CD14-positive monocyte (primary cell): ENCODE data around the gene PDIA5. TPM values are rescaled to one million over a fixed set of nuclear protein-coding genes. Genes with fewer than 3 reads are reported as not detected.

Source experiments
- DNase-seq, 3 donors: peaks; one replicate each; pipeline ENCODE4 v3.0.0-alpha.2; 2011 to 2022
- H2AFZ ChIP-seq: 2 replicates; pipeline ENCODE4 v1.6.0; 2012; ENCODE audit warnings: mild to moderate bottlenecking, low read depth, low read length, inconsistent platforms; ENCODE audit not compliant: insufficient read depth, poor library complexity, severe bottlenecking
- H3K27ac ChIP-seq, 2 donors: 1 replicate in 1 of 2; 2 replicates in 1 of 2; pipeline ENCODE4 v1.5.1; 2012 to 2013; ENCODE audit warnings: low read length in 2 of 2, control low read depth in 1 of 2, inconsistent platforms in 1 of 2, low read depth in 1 of 2, mild to moderate bottlenecking in 1 of 2
- H3K27me3 ChIP-seq, 2 donors: one replicate each; pipeline versions ENCODE4 v1.6.0 to v1.6.1; 2011 to 2013; ENCODE audit warnings: low read length in 2 of 2; ENCODE audit not compliant: control insufficient read depth in 2 of 2, insufficient read depth in 2 of 2
- H3K36me3 ChIP-seq, 2 donors: replicated peaks in 1 of 2; 1 replicate in 1 of 2; 2 replicates in 1 of 2; pipeline versions ENCODE4 v1.5.1 to v1.6.1; 2012 to 2013; ENCODE audit warnings: low read length in 2 of 2, control low read depth in 1 of 2, inconsistent platforms in 1 of 2, mild to moderate bottlenecking in 1 of 2; ENCODE audit not compliant: insufficient read depth in 2 of 2, control insufficient read depth in 1 of 2
- H3K4me1 ChIP-seq, 2 donors: 1 replicate in 1 of 2; 2 replicates in 1 of 2; pipeline versions ENCODE4 v1.5.1 to v1.6.1; 2012 to 2013; ENCODE audit warnings: low read length in 2 of 2, control low read depth in 1 of 2, inconsistent platforms in 1 of 2, mild to moderate bottlenecking in 1 of 2, moderate library complexity in 1 of 2; ENCODE audit not compliant: insufficient read depth in 2 of 2, control insufficient read depth in 1 of 2
- H3K4me2 ChIP-seq: replicated peaks from 2 replicates; pipeline ENCODE3; 2012; ENCODE audit warnings: low read length, moderate library complexity, mild to moderate bottlenecking; ENCODE audit not compliant: poor library complexity, severe bottlenecking; ENCODE audit errors: extremely low read depth
- H3K4me3 ChIP-seq, 3 experiments: fragments of 200-600 bp in 1 of 3; sonication (generic) in 1 of 3; replicated peaks in 1 of 3; 1 replicate in 2 of 3; 2 replicates in 1 of 3; pipeline ENCODE4 v1.5.1; 2011 to 2013; ENCODE audit warnings: low read length in 3 of 3, mild to moderate bottlenecking in 3 of 3, control low read depth in 2 of 3, low read depth in 2 of 3, inconsistent platforms in 1 of 3, moderate library complexity in 1 of 3
- H3K79me2 ChIP-seq: 2 replicates; pipeline ENCODE4 v1.6.0; 2012; ENCODE audit warnings: mild to moderate bottlenecking, control low read depth, inconsistent platforms, low read length, moderate library complexity; ENCODE audit not compliant: insufficient read depth
- H3K9ac ChIP-seq: 2 replicates; pipeline ENCODE4 v1.6.0; 2017; ENCODE audit warnings: low read length, mild to moderate bottlenecking; ENCODE audit not compliant: insufficient read depth, poor library complexity, severe bottlenecking
- H3K9me3 ChIP-seq, 2 donors: replicated peaks in 1 of 2; 1 replicate in 1 of 2; 2 replicates in 1 of 2; pipeline versions ENCODE4 v1.5.1 to v1.6.1; 2012 to 2013; ENCODE audit warnings: low read length in 2 of 2, control low read depth in 1 of 2; ENCODE audit not compliant: control insufficient read depth in 1 of 2, insufficient read depth in 1 of 2
- H4K20me1 ChIP-seq: 2 replicates; pipeline ENCODE4 v1.6.0; 2012; ENCODE audit warnings: mild to moderate bottlenecking, low read length, control low read depth, moderate library complexity; ENCODE audit not compliant: insufficient read depth
- H3K27ac Mint-ChIP-seq, 7 donors: one replicate each; pipeline ENCODE4 v1.8.0; 2020; ENCODE audit warnings: mild to moderate bottlenecking in 7 of 7, mixed read lengths in 7 of 7, moderate library complexity in 6 of 7, inconsistent platforms in 2 of 7
- H3K27me3 Mint-ChIP-seq, 3 donors: one replicate each; pipeline ENCODE4 v1.8.0; 2021 to 2022; ENCODE audit warnings: low read depth in 3 of 3, mild to moderate bottlenecking in 3 of 3, mixed read lengths in 3 of 3, moderate library complexity in 3 of 3, inconsistent platforms in 1 of 3
- H3K36me3 Mint-ChIP-seq, 2 donors: one replicate each; pipeline ENCODE4 v1.8.0; 2020; ENCODE audit warnings: mixed read lengths in 2 of 2, inconsistent platforms in 1 of 2, mild to moderate bottlenecking in 1 of 2
- H3K4me1 Mint-ChIP-seq: one replicate; pipeline ENCODE4 v1.8.0; 2020; ENCODE audit warnings: mild to moderate bottlenecking, mixed read lengths
- H3K4me3 Mint-ChIP-seq, 2 donors: one replicate each; pipeline ENCODE4 v1.8.0; 2020; ENCODE audit warnings: mild to moderate bottlenecking in 2 of 2, mixed read lengths in 2 of 2, moderate library complexity in 1 of 2
- H3K9me3 Mint-ChIP-seq, 7 donors: one replicate each; pipeline ENCODE4 v1.8.0; 2020 to 2022; ENCODE audit warnings: mixed read lengths in 7 of 7, mild to moderate bottlenecking in 6 of 7, moderate library complexity in 6 of 7, inconsistent platforms in 2 of 7
- CTCF ChIP-seq: fragments of 200-600 bp; IDR thresholded peaks from one replicate; pipeline ENCODE4 v1.8.0; 2022; ENCODE audit warnings: antibody characterized with exemption, mild to moderate bottlenecking
- WGBS: methylation state at CpG from one replicate; pipeline ENCODE4 v1.1.5; 2013; ENCODE audit warnings: missing lambda C conversion rate; ENCODE audit not compliant: insufficient coverage; 5-methylcytosine and 5-hydroxymethylcytosine counted together
- intact Hi-C, 2 donors: fragments of 100-400 bp; cut with micrococcal nuclease; formaldehyde crosslinking; loops; one replicate each; pipeline versions ENCODE4 v1.15.0 to v1.15.1; 2023
- polyA plus RNA-seq, 3 donors: library from polyadenylated mRNA; depleted of rRNA in 1 of 3; unstranded in 2 of 3; stranded (reverse) in 1 of 3; fragments of 300-500 nt in 2 of 3; fragments of >200 nt in 1 of 3; fragmentation: Illumina TruSeq in 2 of 3; gene quantifications; 1 replicate in 2 of 3; 2 replicates in 1 of 3; pipeline ENCODE4 v1.2.3, GENCODE V29; 2012 to 2021

Gene PDIA5
- polyA plus RNA-seq, 3 donors = 7.1 to 10.0 (median 9.2) TPM

- Histone ChIP-seq H3K79me2 (peaks cover 85% of the 10 kb centered on the region), H3K4me3 (no peak overlapping the region), H3K9me3 (no peaks in the 10 kb centered on the region), H3K27me3 (no peaks in the 10 kb centered on the region), H2AFZ (peak overlapping the region; percentile 43), H3K27ac (peak overlapping the region in 1 of 2 donors; percentile 62), H3K4me1 (peaks cover 27 to 30% of the 10 kb centered on the region in 2 donors), H3K4me2 (no peak overlapping the region), H4K20me1 (no peaks in the 10 kb centered on the region), H3K9ac (no peak overlapping the region), H3K36me3 (no peaks in the 10 kb centered on the region)
- no peaks in the 10 kb centered on the region for H3K27me3 Mint-ChIP-seq
- H3K36me3 Mint-ChIP-seq = peaks cover 0 to 5% of the 10 kb centered on the region in 2 donors
- DNase-seq = peak; percentile 71 to 83 (median 82)
- peaks cover 40% of the 10 kb centered on the region for H3K4me1 Mint-ChIP-seq
- peak overlapping the region in 1 of 2 donors; percentile 23 for H3K4me3 Mint-ChIP-seq
- 17% methylated on average over 3 of the region's 5 CpGs for WGBS
- no peak for TF ChIP-seq CTCF
- H3K27ac Mint-ChIP-seq = peak overlapping the region; percentile 44 to 92 (median 82)
- intact Hi-C loops = no loop called here
- H3K9me3 Mint-ChIP-seq = no peaks in the 10 kb centered on the region
Observed at GRCh38 chr3:123072152-123072551, 5.3 kb downstream of the PDIA5 start.

- WGBS = no CpG with 5 or more reads among the region's 1 CpG
- Mint-ChIP-seq H3K27ac (peak overlapping the region in 4 of 7 donors; percentile 28 to 82 (median 48)), H3K27me3 (no peaks in the 10 kb centered on the region), H3K4me3 (peak overlapping the region in 1 of 2 donors; percentile 23), H3K4me1 (peaks cover 40% of the 10 kb centered on the region), H3K36me3 (peaks cover 0 to 5% of the 10 kb centered on the region in 2 donors), H3K9me3 (no peaks in the 10 kb centered on the region)
- Histone ChIP-seq H3K27ac (peak overlapping the region in 1 of 2 donors; percentile 62), H3K4me3 (no peak overlapping the region), H4K20me1 (no peaks in the 10 kb centered on the region), H3K36me3 (no peaks in the 10 kb centered on the region), H3K27me3 (no peaks in the 10 kb centered on the region), H3K4me2 (no peak overlapping the region), H3K9ac (no peak overlapping the region), H3K9me3 (no peaks in the 10 kb centered on the region), H2AFZ (no peak overlapping the region), H3K79me2 (peaks cover 81% of the 10 kb centered on the region), H3K4me1 (peaks cover 24 to 26% of the 10 kb centered on the region in 2 donors)
- DNase-seq = no peak
- no peak for TF ChIP-seq CTCF
- intact Hi-C loops = no loop called here
Observed at GRCh38 chr3:123072564-123072963, 5.7 kb downstream of the PDIA5 start.
